ENCODE data around the gene OR2M4. TPM values are rescaled to one million over a fixed set of nuclear protein-coding genes. Genes with fewer than 3 reads are reported as not detected.

Gene OR2M4
- not detected for total RNA-seq

GRCh38 chr1:248231117-248231516 is at the start of gene OR2M4:
Gene OR2M4 (plus strand): TSS chr1:248231417. CDS start chr1:248238929, 7,512 bp downstream.
- no peaks in the 10 kb centered on the region for H3K36me3 ChIP-seq
- no peaks in the 10 kb centered on the region for H3K4me1 ChIP-seq
- peaks cover 0 to 5% (median 2%) of the 10 kb centered on the region in 4 donors for H3K9me3 ChIP-seq
- H3K27me3 ChIP-seq, result no peaks in the 10 kb centered on the region
- H3K4me3 ChIP-seq, result no peak within 1 kb of the TSS
- WGBS, result 75% methylated on average over 2 of the region's 2 CpGs
- H3K27ac ChIP-seq (replicated peaks in 1 of 4), result no peak within 1 kb of the TSS
- no peak for DNase-seq (ENCODE audit: extremely low spot score)
- TF ChIP-seq, protein P1, sequence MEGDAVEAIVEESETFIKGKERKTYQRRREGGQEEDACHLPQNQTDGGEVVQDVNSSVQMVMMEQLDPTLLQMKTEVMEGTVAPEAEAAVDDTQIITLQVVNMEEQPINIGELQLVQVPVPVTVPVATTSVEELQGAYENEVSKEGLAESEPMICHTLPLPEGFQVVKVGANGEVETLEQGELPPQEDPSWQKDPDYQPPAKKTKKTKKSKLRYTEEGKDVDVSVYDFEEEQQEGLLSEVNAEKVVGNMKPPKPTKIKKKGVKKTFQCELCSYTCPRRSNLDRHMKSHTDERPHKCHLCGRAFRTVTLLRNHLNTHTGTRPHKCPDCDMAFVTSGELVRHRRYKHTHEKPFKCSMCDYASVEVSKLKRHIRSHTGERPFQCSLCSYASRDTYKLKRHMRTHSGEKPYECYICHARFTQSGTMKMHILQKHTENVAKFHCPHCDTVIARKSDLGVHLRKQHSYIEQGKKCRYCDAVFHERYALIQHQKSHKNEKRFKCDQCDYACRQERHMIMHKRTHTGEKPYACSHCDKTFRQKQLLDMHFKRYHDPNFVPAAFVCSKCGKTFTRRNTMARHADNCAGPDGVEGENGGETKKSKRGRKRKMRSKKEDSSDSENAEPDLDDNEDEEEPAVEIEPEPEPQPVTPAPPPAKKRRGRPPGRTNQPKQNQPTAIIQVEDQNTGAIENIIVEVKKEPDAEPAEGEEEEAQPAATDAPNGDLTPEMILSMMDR (IDR thresholded peaks at IDR 0.05), result no peak
- TF ChIP-seq POLR2A (IDR thresholded peaks at IDR 0.05; ENCODE audit: low read depth), result no peak
- no peak for TF ChIP-seq EP300 (IDR thresholded peaks at IDR 0.05)
- TF ChIP-seq POLR2AphosphoS5 (IDR thresholded peaks at IDR 0.05), result no peak
- intact Hi-C loops (cut with DNase I), result no loop called here

DNA sequence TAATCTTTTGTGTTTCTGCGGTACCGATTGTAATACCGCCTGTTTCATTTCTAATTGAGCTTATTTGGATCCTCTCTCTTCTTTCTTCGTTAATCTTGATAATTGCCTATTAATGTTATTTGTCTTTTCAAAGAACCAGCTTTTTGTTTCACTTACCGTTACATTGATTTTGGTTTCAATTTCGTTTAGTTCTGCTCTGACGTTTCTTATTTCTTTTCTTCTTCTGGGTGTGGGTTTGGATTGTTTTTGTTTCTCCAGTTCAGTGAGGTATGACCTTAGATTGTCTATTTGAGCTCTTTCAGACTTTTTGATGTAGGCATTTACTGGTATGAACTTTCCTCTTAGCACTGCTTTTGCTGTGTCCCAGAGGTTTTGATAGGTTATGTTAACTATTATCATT is 47.2 kb upstream of the OR2M4 start:
- no peaks in the 10 kb centered on the region for H3K27me3 ChIP-seq
- DNase-seq (ENCODE audit: extremely low spot score), result no peak
- no peak overlapping the region for H3K4me3 ChIP-seq
- no peaks in the 10 kb centered on the region for H3K36me3 ChIP-seq
- peaks cover 0 to 4% (median 0%) of the 10 kb centered on the region in 4 donors for H3K9me3 ChIP-seq
- intact Hi-C loops (cut with DNase I), result no loop called here
- H3K4me1 ChIP-seq, result no peaks in the 10 kb centered on the region
- TF ChIP-seq, protein P1 (IDR thresholded peaks at IDR 0.05), result no peak
- 68% methylated on average over 7 of the region's 7 CpGs for WGBS
- H3K27ac ChIP-seq (replicated peaks in 1 of 4), result no peak overlapping the region

DNA sequence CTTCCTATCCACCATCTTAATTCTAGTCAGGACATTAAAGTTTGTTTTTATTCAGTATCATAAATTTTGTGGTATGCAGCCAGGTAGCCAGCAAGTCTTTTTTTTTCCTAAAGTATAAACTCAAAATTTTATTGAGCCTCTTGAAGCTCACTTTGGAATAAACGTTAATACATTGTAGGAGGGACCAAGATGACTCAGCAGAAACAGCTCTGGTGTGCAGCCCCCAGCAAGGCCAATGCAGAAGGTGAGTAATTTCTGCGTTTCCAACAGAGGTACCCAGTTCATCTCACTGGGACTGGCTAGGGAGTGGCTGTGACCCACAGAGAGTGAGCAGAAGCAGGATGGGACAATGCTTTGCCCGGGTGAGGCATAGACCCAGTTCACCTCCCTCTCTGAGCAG is 43.9 kb upstream of the OR2M4 start:
- Histone ChIP-seq H3K36me3 (no peaks in the 10 kb centered on the region), H3K27ac (replicated peaks in 1 of 4) (no peak overlapping the region), H3K9me3 (peaks cover 0 to 2% (median 0%) of the 10 kb centered on the region in 4 donors), H3K27me3 (no peaks in the 10 kb centered on the region), H3K4me3 (no peak overlapping the region), H3K4me1 (no peaks in the 10 kb centered on the region)
- intact Hi-C loops (cut with DNase I), result no loop called here
- no peak for DNase-seq (ENCODE audit: extremely low spot score)
- TF ChIP-seq EP300 (IDR thresholded peaks at IDR 0.05), result no peak
- TF ChIP-seq, protein P1 (IDR thresholded peaks at IDR 0.05), result no peak
- no peak for TF ChIP-seq POLR2A (IDR thresholded peaks at IDR 0.05; ENCODE audit: low read depth)
- no peak for TF ChIP-seq POLR2AphosphoS5 (IDR thresholded peaks at IDR 0.05)
- 75% methylated on average over 3 of the region's 3 CpGs for WGBS

- no peak for DNase-seq (ENCODE audit: extremely low spot score)
- no peak overlapping the region for H3K4me3 ChIP-seq
- H3K9me3 ChIP-seq, result peaks cover 0 to 14% (median 5%) of the 10 kb centered on the region in 4 donors
- H3K27me3 ChIP-seq, result no peaks in the 10 kb centered on the region
- TF ChIP-seq EP300 (IDR thresholded peaks at IDR 0.05) (no peak), POLR2A (IDR thresholded peaks at IDR 0.05; ENCODE audit: low read depth) (no peak), POLR2AphosphoS5 (IDR thresholded peaks at IDR 0.05) (no peak)
- TF ChIP-seq, protein P1 (IDR thresholded peaks at IDR 0.05), result no peak
- no peaks in the 10 kb centered on the region for H3K36me3 ChIP-seq
- no peak overlapping the region for H3K27ac ChIP-seq (replicated peaks in 1 of 4)
- 83% methylated on average over 3 of the region's 11 CpGs for WGBS
- no peaks in the 10 kb centered on the region for H3K4me1 ChIP-seq
- intact Hi-C loops (cut with DNase I), result no loop called here
These were observed 42.2 kb upstream of the OR2M4 start for GRCh38 chr1:248189026-248189425.

GRCh38 chr1:248194117-248194516 is 37.1 kb upstream of the OR2M4 start:
- intact Hi-C loops (cut with DNase I), result no loop called here
- DNase-seq (ENCODE audit: extremely low spot score), result no peak
- no peak overlapping the region for H3K27ac ChIP-seq (replicated peaks in 1 of 4)
- peaks cover 0 to 14% (median 5%) of the 10 kb centered on the region in 4 donors for H3K9me3 ChIP-seq
- H3K4me3 ChIP-seq, result no peak overlapping the region
- TF ChIP-seq POLR2AphosphoS5 (IDR thresholded peaks at IDR 0.05) (no peak), POLR2A (IDR thresholded peaks at IDR 0.05; ENCODE audit: low read depth) (no peak), EP300 (IDR thresholded peaks at IDR 0.05) (no peak)
- TF ChIP-seq, protein P1 (IDR thresholded peaks at IDR 0.05), result no peak
- H3K4me1 ChIP-seq, result no peaks in the 10 kb centered on the region
- no peaks in the 10 kb centered on the region for H3K36me3 ChIP-seq
- WGBS, result 41% methylated on average over 1 of the region's 1 CpG
- H3K27me3 ChIP-seq, result no peaks in the 10 kb centered on the region

Data from esophagus muscularis mucosa (tissue), 4 donors.